Left forelimb (tissue), 1 donor: Measurements from ENCODE around the gene ATP8A1.

Experiments
- DNase-seq: peaks from one replicate; pipeline ENCODE4 v3.0.0-alpha.2; 2018; ENCODE audit warnings: low spot score

ATP8A1 gene

GRCh38 chr4:42364266-42365053, 292.4 kb downstream of the ATP8A1 start:
- no peak for DNase-seq

DNA sequence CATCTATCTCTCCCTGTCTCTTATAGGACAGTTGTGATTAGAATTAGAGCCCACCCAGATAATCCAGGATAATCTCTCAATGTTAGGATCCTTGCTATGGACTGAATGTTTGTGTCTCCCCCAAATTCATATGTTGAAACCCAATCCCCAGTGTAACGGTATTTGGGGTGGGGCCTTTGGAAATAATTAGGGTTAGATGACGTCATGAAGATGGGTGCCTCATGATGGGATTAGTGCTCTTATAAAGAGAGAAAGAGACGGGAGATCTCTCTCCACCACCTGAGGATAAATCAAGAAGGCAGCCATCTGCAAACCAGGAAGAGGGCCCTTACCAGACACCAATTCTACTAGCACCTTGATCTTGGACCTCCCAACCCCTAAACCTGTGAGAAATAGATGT, 293.3 kb downstream of the ATP8A1 start:
- no peak for DNase-seq

GRCh38 chr4:42362591-42362990, 294.3 kb downstream of the ATP8A1 start:
- no peak for DNase-seq

DNA sequence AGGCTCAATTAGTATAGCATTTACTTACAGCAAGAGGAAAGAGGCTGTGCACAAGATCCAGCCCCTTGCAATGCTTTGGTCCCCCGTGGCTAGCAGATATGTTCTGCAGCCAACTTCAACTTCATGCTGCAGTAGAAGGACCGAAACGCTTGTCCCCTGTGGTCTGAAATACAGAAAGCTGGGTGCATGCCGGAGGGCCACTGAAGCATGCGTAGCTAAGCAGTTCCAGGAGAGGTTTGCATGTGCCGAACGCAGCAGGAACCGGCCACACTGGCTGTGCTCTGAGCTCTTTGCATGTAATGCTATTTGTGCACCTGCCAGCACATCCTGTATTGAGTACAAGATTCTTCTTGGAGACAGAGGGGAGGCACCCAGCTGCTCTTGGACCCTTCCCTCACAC, 295.4 kb downstream of the ATP8A1 start:
- no peak for DNase-seq

DNA sequence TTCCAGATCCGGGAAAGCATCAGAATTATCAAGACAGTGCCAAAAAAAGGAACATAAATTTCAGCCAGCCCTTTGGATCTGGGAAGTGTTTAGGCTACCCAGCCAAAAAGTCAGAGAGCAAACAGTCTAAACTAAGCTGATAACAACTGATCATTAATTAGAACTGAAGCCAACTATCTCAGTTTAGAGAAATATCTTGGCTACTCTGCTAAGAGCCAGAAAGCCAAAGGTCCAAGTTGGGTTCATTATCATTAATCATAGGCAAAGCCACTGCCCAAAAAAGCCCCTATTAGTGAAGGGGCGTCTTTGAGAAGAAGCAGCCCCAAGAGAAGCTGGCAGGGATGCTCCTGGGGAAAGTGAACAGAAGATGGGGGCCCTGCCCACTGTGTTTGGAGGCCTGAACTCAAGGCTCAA, 296.6 kb downstream of the ATP8A1 start:
- no peak for DNase-seq

DNA sequence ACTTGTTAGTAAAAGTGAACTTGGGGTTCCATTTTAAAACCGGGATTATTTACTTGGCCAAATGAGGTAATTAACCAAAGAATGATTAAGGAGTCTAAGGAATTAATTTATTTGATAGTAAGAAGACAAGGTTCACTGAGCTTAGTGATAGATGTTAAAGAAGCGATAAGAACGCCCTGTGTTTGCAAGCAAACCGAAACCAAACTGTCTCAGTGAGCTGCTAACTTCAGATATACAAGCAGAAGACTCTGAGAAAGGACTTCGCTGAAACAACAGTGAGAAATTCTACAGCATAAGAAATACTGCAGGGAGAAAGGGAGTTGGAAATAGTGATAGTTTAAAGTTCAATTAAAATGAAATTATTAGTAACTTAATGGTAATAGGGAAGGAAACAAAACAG, 297.2 kb downstream of the ATP8A1 start:
- DNase-seq = no peak
